Measurements from ENCODE around the gene PER1. TPM values are rescaled to one million over a fixed set of nuclear protein-coding genes. Genes with fewer than 3 reads are reported as not detected.

PER1 gene
- total RNA-seq, 1 experiment from 2014 or later: 10.6 TPM

DNA sequence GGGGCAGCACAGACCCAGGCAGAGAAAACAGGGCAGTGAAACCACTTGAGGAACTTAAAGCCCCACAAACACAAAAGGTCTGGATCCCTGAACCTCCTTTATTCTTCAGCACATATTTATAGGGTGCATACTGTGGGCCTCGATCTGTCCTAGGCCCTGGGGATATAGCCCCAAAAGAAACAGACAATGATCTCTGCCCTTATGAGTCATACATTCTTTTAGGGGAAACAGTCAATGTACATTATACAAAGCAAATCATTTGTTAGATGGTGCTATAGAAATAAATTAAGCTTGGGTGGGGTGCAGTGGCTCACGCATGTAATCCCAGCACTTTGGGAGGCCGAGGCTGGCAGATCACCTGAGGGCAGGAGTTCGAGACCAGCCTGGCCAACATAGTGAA is 18.3 kb downstream of the PER1 start:
- DNase-seq: no peak
- Mint-ChIP-seq H3K27me3 (ENCODE audit: insufficient read depth, unreplicated experiment) (peaks cover 3% of the 10 kb centered on the region), H3K27ac (ENCODE audit: unreplicated experiment) (no peak overlapping the region)

DNA sequence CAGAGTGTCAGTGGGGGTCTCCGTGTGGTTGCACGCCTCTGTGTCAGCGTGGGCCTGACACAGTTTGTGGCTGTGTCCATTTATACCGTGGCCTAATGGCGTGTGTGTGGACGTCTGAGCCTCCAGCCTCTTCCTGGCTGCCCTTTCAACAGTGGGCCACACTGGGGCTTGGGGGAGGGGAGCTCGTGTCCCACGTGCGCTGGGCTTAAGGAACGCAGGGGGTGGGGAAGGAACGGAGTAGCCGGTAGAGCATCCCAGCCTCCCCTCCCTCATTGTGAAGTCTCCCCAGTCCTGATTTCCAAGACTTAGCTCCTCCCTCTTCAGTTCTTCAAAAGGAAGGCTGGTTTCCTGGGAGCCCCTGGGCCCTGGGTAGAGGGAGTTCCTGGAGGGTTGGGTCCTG is 18.8 kb downstream of the PER1 start:
- POLR2A ChIA-PET: no interaction called here
- H3K4me1 Mint-ChIP-seq (ENCODE audit: low read depth, unreplicated experiment): no peaks in the 10 kb centered on the region

More for the DNA sequence above, 18.3 kb downstream of the PER1 start:
- H3K4me1 ChIP-seq: no peaks in the 10 kb centered on the region
- H3K36me3 ChIP-seq (ENCODE audit: control insufficient read depth, insufficient read depth, low read length): no peaks in the 10 kb centered on the region
- H3K9me3 ChIP-seq: no peaks in the 10 kb centered on the region
- ChIA-PET CTCF (interaction anchor here (0.9 kb wide), 1 partner anchor 23 kb away, joined by 3 read pairs; no protein-coding TSS in a partner anchor), POLR2A (no interaction called here)
- H3K9me3 Mint-ChIP-seq (ENCODE audit: unreplicated experiment): no peaks in the 10 kb centered on the region
- no TSS peak for BruUV-seq (replicated peaks)
- no peaks in the 10 kb centered on the region for H3K27me3 ChIP-seq (replicated peaks; ENCODE audit: control insufficient read depth, insufficient read depth, low read length)
- intact Hi-C loops (cut with micrococcal nuclease; ENCODE audit: unreplicated experiment): no loop called here
- H3K4me3 Mint-ChIP-seq (ENCODE audit: unreplicated experiment): no peak overlapping the region
- TF ChIP-seq, protein P1, sequence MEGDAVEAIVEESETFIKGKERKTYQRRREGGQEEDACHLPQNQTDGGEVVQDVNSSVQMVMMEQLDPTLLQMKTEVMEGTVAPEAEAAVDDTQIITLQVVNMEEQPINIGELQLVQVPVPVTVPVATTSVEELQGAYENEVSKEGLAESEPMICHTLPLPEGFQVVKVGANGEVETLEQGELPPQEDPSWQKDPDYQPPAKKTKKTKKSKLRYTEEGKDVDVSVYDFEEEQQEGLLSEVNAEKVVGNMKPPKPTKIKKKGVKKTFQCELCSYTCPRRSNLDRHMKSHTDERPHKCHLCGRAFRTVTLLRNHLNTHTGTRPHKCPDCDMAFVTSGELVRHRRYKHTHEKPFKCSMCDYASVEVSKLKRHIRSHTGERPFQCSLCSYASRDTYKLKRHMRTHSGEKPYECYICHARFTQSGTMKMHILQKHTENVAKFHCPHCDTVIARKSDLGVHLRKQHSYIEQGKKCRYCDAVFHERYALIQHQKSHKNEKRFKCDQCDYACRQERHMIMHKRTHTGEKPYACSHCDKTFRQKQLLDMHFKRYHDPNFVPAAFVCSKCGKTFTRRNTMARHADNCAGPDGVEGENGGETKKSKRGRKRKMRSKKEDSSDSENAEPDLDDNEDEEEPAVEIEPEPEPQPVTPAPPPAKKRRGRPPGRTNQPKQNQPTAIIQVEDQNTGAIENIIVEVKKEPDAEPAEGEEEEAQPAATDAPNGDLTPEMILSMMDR (IDR thresholded peaks at IDR 0.05; ENCODE audit: insufficient read depth in 1 of 2, low read depth in 1 of 2, low read length in 1 of 2, severe bottlenecking in 1 of 2, unreplicated experiment in 1 of 2): no peak
- H3K4me3 ChIP-seq (ENCODE audit: low read depth, low read length): no peak overlapping the region
- peaks cover 5% of the 10 kb centered on the region for H3K36me3 Mint-ChIP-seq (ENCODE audit: insufficient read depth, unreplicated experiment)
- no peaks in the 10 kb centered on the region for H3K4me1 Mint-ChIP-seq (ENCODE audit: low read depth, unreplicated experiment)

DNA sequence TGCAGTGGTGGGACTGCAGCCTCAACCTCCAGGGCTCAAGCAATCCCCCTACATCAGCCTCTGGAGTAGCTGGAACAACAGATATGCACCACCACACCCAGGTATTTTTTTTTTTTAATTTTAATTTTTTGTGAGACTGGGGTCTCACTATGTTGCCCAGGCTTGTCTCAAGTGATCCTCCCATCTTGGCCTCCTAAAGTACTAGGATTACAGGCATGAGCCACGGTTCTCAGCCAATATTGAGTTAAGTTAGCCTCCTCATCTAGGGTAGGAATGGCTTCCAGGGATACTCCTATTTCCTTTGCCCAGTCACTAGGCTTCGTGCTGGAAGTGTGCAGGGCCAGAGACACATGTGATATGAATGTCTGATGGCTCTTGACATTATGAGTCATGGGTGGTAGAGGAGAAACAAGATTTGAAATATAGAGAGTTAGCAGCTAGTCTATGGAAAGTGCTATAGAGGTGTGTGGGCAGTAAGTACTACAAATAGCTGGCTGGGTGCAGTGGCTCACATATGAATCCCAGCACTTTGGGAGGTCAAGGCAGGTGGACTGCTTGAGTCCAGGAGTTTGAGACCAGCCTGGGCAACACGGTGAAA is 20.3 kb downstream of the PER1 start:
- Mint-ChIP-seq H3K9me3 (ENCODE audit: unreplicated experiment) (no peaks in the 10 kb centered on the region), H3K27me3 (ENCODE audit: insufficient read depth, unreplicated experiment) (peaks cover 3% of the 10 kb centered on the region), H3K27ac (ENCODE audit: unreplicated experiment) (no peak overlapping the region), H3K36me3 (ENCODE audit: insufficient read depth, unreplicated experiment) (peaks cover 10% of the 10 kb centered on the region), H3K4me3 (ENCODE audit: unreplicated experiment) (no peak overlapping the region), H3K4me1 (ENCODE audit: low read depth, unreplicated experiment) (peaks cover 5% of the 10 kb centered on the region)
- ChIA-PET POLR2A (interaction anchor here (0.5 kb wide), 1 partner anchor 58 kb away, joined by 3 read pairs; the partner anchor contains the start of gene BORCS6), CTCF (no interaction called here)
- no peaks in the 10 kb centered on the region for H3K27me3 ChIP-seq (replicated peaks; ENCODE audit: control insufficient read depth, insufficient read depth, low read length)
- no peaks in the 10 kb centered on the region for H3K36me3 ChIP-seq (ENCODE audit: control insufficient read depth, insufficient read depth, low read length)
- no peak for DNase-seq
- TF ChIP-seq, protein P1 (IDR thresholded peaks at IDR 0.05; ENCODE audit: insufficient read depth in 1 of 2, low read depth in 1 of 2, low read length in 1 of 2, severe bottlenecking in 1 of 2, unreplicated experiment in 1 of 2): no peak
- no peaks in the 10 kb centered on the region for H3K4me1 ChIP-seq
- BruUV-seq (replicated peaks): no TSS peak
- H3K4me3 ChIP-seq (ENCODE audit: low read depth, low read length): no peak overlapping the region
- intact Hi-C loops (cut with micrococcal nuclease; ENCODE audit: unreplicated experiment): no loop called here
- no peaks in the 10 kb centered on the region for H3K9me3 ChIP-seq

More for the DNA sequence above, 18.8 kb downstream of the PER1 start:
- TF ChIP-seq, protein P1 (IDR thresholded peaks at IDR 0.05; ENCODE audit: insufficient read depth in 1 of 2, low read depth in 1 of 2, low read length in 1 of 2, severe bottlenecking in 1 of 2, unreplicated experiment in 1 of 2): no peak
- Histone ChIP-seq H3K36me3 (ENCODE audit: control insufficient read depth, insufficient read depth, low read length) (no peaks in the 10 kb centered on the region), H3K9me3 (no peaks in the 10 kb centered on the region), H3K4me3 (ENCODE audit: low read depth, low read length) (no peak overlapping the region), H3K27me3 (replicated peaks; ENCODE audit: control insufficient read depth, insufficient read depth, low read length) (no peaks in the 10 kb centered on the region), H3K4me1 (no peaks in the 10 kb centered on the region)
- Mint-ChIP-seq H3K27me3 (ENCODE audit: insufficient read depth, unreplicated experiment) (peaks cover 3% of the 10 kb centered on the region), H3K36me3 (ENCODE audit: insufficient read depth, unreplicated experiment) (peaks cover 5% of the 10 kb centered on the region), H3K27ac (ENCODE audit: unreplicated experiment) (no peak overlapping the region), H3K9me3 (ENCODE audit: unreplicated experiment) (no peaks in the 10 kb centered on the region), H3K4me3 (ENCODE audit: unreplicated experiment) (no peak overlapping the region)
- DNase-seq: no peak
- no TSS peak for BruUV-seq (replicated peaks)
- intact Hi-C loops (cut with micrococcal nuclease; ENCODE audit: unreplicated experiment): no loop called here
- CTCF ChIA-PET: interaction anchor here (0.9 kb wide), 1 partner anchor 23 kb away, joined by 3 read pairs; no protein-coding TSS in a partner anchor
